ENCODE measurements around the gene PRTN3. TPM values are rescaled to one million over a fixed set of nuclear protein-coding genes. Genes with fewer than 3 reads are reported as not detected.

Gene PRTN3
- total RNA-seq, 1 experiment from 2014 or later, result not detected

DNA sequence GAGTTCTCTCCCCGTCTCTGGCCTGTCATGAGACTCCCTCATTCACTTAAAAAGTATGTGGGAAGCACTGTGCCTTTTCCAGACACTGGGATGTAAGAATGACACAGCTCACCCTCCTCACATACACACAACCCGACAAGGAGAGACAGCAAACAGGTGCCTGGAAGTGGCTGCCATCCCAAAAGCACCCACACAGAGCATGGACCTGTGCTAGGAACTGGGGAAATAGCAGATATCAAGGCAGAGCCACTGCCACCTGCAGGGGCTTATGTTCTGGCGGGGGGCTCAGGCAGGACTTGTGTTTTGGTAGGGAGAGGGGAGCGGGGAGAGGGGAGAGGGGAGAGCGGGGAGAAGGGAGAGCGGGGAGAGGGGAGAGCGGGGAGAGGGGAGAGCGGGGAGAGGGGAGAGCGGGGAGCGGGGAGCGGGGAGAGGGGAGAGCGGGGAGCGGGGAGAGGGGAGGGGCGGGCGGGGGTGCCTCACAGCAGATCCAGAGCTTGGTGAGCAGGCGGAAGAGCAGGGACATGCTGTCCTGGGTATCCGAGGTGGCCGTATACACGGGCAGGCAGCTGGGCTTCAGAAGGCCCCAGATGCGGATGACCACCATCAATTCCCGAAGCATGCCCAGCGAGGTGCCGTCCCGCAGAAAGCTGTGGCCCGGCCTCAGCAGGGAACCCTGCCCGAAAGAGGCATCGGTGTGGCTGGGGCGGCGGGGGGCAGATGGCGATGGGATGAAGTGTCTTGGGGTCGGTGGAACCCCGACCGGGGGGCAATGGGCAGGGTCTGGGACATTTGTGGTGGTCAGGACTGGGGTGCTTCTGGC lies 30.9 kb downstream of the PRTN3 start:
- Mint-ChIP-seq H3K9me3 (ENCODE audit: unreplicated experiment) (no peaks in the 10 kb centered on the region), H3K27ac (ENCODE audit: low read depth, unreplicated experiment) (no peak overlapping the region), H3K27me3 (ENCODE audit: insufficient read depth, unreplicated experiment) (no peaks in the 10 kb centered on the region), H3K36me3 (ENCODE audit: insufficient read depth, unreplicated experiment) (peaks cover 45% of the 10 kb centered on the region), H3K4me1 (ENCODE audit: insufficient read depth, unreplicated experiment) (peaks cover 24% of the 10 kb centered on the region), H3K4me3 (ENCODE audit: unreplicated experiment) (peak overlapping the region; percentile 75)
- CTCF ChIA-PET, result interaction anchor here (0.5 kb wide), 1 partner anchor 15 kb away, joined by 3 read pairs; no protein-coding TSS in a partner anchor
- DNase-seq (ENCODE audit: unreplicated experiment), result peak; percentile 52
- BruUV-seq (replicated peaks), result no TSS peak
- POLR2A ChIA-PET, result interaction anchor here (1.0 kb wide), 1 partner anchor 52 kb away, joined by 3 read pairs; no protein-coding TSS in a partner anchor
- TF ChIP-seq, protein P1, sequence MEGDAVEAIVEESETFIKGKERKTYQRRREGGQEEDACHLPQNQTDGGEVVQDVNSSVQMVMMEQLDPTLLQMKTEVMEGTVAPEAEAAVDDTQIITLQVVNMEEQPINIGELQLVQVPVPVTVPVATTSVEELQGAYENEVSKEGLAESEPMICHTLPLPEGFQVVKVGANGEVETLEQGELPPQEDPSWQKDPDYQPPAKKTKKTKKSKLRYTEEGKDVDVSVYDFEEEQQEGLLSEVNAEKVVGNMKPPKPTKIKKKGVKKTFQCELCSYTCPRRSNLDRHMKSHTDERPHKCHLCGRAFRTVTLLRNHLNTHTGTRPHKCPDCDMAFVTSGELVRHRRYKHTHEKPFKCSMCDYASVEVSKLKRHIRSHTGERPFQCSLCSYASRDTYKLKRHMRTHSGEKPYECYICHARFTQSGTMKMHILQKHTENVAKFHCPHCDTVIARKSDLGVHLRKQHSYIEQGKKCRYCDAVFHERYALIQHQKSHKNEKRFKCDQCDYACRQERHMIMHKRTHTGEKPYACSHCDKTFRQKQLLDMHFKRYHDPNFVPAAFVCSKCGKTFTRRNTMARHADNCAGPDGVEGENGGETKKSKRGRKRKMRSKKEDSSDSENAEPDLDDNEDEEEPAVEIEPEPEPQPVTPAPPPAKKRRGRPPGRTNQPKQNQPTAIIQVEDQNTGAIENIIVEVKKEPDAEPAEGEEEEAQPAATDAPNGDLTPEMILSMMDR (IDR thresholded peaks at IDR 0.05; ENCODE audit: unreplicated experiment), result no peak
- intact Hi-C loops (cut with micrococcal nuclease), result loop anchor here (5.0 kb wide), 1 partner anchor 41 kb away; the partner anchor contains the start of gene R3HDM4

DNA sequence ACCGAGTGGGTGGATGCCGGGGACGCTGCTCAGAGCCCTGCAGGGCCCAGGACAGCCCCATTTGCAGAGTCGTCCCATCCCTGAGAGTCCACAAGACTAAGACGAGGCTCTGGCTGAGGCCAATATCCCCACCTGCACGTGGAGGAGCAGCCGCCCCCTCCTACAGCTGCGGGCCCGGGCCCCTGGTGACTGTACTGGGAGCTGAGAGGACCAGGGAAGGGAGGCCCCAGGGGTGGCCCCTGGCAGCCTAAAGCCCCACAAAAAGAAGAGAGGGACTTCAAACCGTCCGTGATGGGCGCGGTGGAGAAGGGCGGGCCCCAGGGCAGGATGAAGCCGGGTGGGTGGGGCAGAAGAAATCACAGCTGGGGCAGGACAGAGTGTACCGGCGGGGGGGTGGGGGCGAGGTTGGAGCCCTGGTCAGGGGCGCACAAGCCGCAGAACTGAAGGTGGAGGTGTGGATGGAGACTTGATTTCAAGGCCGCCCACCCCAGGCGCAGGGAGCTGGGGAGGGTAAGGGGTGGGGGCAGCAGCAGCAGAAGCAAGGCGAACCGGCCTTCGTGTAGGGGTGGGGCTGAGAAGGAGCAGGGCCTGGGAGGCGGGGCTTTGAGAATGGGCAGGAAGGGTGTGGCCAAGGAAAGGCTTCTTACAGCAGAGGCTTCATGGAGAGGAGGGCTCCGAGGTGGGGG lies 31.6 kb downstream of the PRTN3 start:
- Mint-ChIP-seq H3K4me3 (ENCODE audit: unreplicated experiment) (peak overlapping the region; percentile 75), H3K4me1 (ENCODE audit: insufficient read depth, unreplicated experiment) (peaks cover 24% of the 10 kb centered on the region), H3K27me3 (ENCODE audit: insufficient read depth, unreplicated experiment) (no peaks in the 10 kb centered on the region), H3K36me3 (ENCODE audit: insufficient read depth, unreplicated experiment) (peaks cover 40% of the 10 kb centered on the region), H3K9me3 (ENCODE audit: unreplicated experiment) (no peaks in the 10 kb centered on the region), H3K27ac (ENCODE audit: low read depth, unreplicated experiment) (peak overlapping the region; percentile 64)
- POLR2A ChIA-PET, result interaction anchor here (1.0 kb wide), 1 partner anchor 51 kb away, joined by 3 read pairs; no protein-coding TSS in a partner anchor
- DNase-seq (ENCODE audit: unreplicated experiment), result peak; percentile 95
- CTCF ChIA-PET, result interaction anchor here (0.6 kb wide), 1 partner anchor 73 kb away, joined by 3 read pairs; no protein-coding TSS in a partner anchor
- BruUV-seq (replicated peaks), result no TSS peak
- TF ChIP-seq, protein P1 (IDR thresholded peaks at IDR 0.05; ENCODE audit: unreplicated experiment), result no peak
- intact Hi-C loops (cut with micrococcal nuclease), result loop anchor here (5.0 kb wide), 1 partner anchor 40 kb away; the partner anchor contains the start of gene R3HDM4

DNA sequence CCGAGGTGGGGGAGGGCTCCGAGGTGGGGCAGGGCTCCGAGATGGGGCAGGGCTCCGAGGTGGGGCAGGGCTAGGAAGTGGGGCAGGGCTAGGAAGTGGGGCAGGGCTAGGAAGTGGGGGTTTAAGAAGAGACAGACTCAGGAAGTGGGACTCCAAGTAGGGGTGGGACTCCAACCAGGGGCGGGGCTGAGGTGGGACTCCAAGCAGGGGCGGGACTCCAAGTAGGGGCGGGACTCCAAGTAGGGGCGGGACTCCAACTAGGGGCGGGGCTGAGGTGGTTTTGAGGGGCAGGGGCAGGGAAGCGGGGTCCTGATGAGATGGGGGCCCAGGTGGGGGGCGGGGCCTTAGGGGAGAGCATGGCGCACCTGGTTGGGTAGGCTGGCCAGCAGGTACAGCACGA lies 32.3 kb downstream of the PRTN3 start:
- peaks cover 24% of the 10 kb centered on the region for H3K4me1 Mint-ChIP-seq (ENCODE audit: insufficient read depth, unreplicated experiment)
- intact Hi-C loops (cut with micrococcal nuclease), result loop anchor here (5.0 kb wide), 1 partner anchor 39 kb away; the partner anchor contains the start of gene R3HDM4
- no TSS peak for BruUV-seq (replicated peaks)
- H3K4me3 Mint-ChIP-seq (ENCODE audit: unreplicated experiment), result peak overlapping the region; percentile 75
- TF ChIP-seq, protein P1 (IDR thresholded peaks at IDR 0.05; ENCODE audit: unreplicated experiment), result no peak
- ChIA-PET CTCF (no interaction called here), POLR2A (interaction anchor here (0.6 to 1.3 kb wide), 4 partner anchors 18 to 76 kb away, joined by 3 to 6 read pairs (median 3); partner anchors contain the start of genes MED16 and RNU6-9)
- DNase-seq (ENCODE audit: unreplicated experiment), result peak; percentile 89
- H3K9me3 Mint-ChIP-seq (ENCODE audit: unreplicated experiment), result no peaks in the 10 kb centered on the region
- H3K36me3 Mint-ChIP-seq (ENCODE audit: insufficient read depth, unreplicated experiment), result peaks cover 33% of the 10 kb centered on the region
- H3K27ac Mint-ChIP-seq (ENCODE audit: low read depth, unreplicated experiment), result peak overlapping the region; percentile 64
- H3K27me3 Mint-ChIP-seq (ENCODE audit: insufficient read depth, unreplicated experiment), result no peaks in the 10 kb centered on the region
